ENCODE measurements around the gene C4orf50.

C4orf50 gene

GRCh38 chr4:5990446-5991160 is 27.6 kb downstream of the C4orf50 start:
- DNase-seq: no peak

- DNase-seq: no peak
Measured at GRCh38 chr4:5989236-5990225, 28.7 kb downstream of the C4orf50 start.

- no peak for DNase-seq
Measured at GRCh38 chr4:5988086-5988845, 30.0 kb downstream of the C4orf50 start.

GRCh38 chr4:5984843-5985242 is 33.4 kb downstream of the C4orf50 start:
- DNase-seq: no peak

- no peak for DNase-seq
Measured at GRCh38 chr4:5982156-5982973, 35.9 kb downstream of the C4orf50 start.

- no peak for DNase-seq
Measured at GRCh38 chr4:5980436-5981155, 37.6 kb downstream of the C4orf50 start.

- DNase-seq: no peak
Measured at GRCh38 chr4:5979981-5980380, 38.2 kb downstream of the C4orf50 start.

GRCh38 chr4:5976921-5977320 is 41.3 kb downstream of the C4orf50 start:
- no peak for DNase-seq

GRCh38 chr4:5976431-5976830 is 41.8 kb downstream of the C4orf50 start:
- no peak for DNase-seq

- DNase-seq: no peak
Measured at GRCh38 chr4:5974321-5974720, 43.9 kb downstream of the C4orf50 start.

GRCh38 chr4:5973486-5974220 is 44.6 kb downstream of the C4orf50 start:
- no peak for DNase-seq

- no peak for DNase-seq
Measured at GRCh38 chr4:5973033-5973432, 45.2 kb downstream of the C4orf50 start.

- no peak for DNase-seq
Measured at GRCh38 chr4:5972571-5972970, 45.7 kb downstream of the C4orf50 start.

GRCh38 chr4:5971078-5971450 is 47.2 kb downstream of the C4orf50 start:
- DNase-seq: no peak

- no peak for DNase-seq
Measured at GRCh38 chr4:5970381-5971077, 47.7 kb downstream of the C4orf50 start.

GRCh38 chr4:5969777-5970176 is 48.5 kb downstream of the C4orf50 start:
- DNase-seq: no peak

- DNase-seq: no peak
Measured at GRCh38 chr4:5969336-5969735, 48.9 kb downstream of the C4orf50 start.

GRCh38 chr4:5968246-5968645 is 50.0 kb downstream of the C4orf50 start:
- no peak for DNase-seq

- DNase-seq: no peak
Measured at GRCh38 chr4:5967783-5968182, 50.4 kb downstream of the C4orf50 start.

- no peak for DNase-seq
Measured at GRCh38 chr4:5965225-5965624, 53.0 kb downstream of the C4orf50 start.
